Hematopoietic multipotent progenitor cell treated with erythropoietin and hydrocortisone succinate and interleukin-3 and kit ligand, for 15 days (in vitro differentiated cells): Measurements from ENCODE around the gene MARF1.
A peak's percentile ranks its signal among the peaks of the same experiment; 100 is the strongest.
"Not testable (repeated sequence)": the region's sequence is repeated elsewhere in the genome, so short reads cannot be mapped to it uniquely, and the experiment has no call there.

Experiments used
- DNase-seq: peaks from one replicate; pipeline ENCODE4 v3.0.0-alpha.2; 2015; ENCODE audit warnings: low spot score

MARF1 gene

DNA sequence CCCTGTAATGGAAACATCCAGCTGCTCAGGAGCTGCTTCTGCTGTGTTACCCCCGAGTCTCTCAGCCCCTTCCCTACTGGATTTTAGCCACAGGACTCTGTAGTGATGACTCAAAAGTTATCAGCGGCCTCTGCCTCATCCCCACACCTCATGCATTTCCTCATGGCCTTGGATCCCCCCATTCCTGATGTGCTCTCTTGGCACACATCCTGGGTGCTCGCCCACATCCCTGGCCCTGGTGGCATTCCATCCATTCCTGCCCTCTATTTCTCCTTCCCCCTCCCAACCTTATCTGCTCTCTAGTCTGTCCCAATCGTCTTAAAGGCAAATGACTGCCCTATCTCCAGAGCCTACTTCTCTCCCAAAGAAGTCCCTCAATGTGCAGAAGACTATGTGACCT is 24.6 kb downstream of the MARF1 start:
- DNase-seq = no peak

DNA sequence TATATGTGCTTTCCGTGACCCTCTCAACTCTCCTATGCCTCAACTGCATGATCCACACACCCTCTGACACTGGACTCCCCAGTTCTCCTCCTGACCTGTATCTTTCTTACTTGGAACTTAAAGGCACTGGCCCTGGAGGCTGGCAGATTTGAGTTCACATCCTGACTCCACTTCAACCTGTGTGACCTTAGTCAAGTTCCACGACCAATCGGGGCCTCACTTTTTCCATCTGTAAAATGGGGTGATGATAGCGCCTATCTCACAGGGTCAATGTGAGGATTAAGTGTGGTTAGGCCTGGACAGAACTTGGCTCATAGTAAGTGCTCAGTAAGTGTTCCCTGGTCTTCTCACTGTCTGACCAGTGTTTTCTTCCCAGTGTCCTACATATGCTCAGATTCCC is 25.1 kb downstream of the MARF1 start:
- no peak for DNase-seq

DNA sequence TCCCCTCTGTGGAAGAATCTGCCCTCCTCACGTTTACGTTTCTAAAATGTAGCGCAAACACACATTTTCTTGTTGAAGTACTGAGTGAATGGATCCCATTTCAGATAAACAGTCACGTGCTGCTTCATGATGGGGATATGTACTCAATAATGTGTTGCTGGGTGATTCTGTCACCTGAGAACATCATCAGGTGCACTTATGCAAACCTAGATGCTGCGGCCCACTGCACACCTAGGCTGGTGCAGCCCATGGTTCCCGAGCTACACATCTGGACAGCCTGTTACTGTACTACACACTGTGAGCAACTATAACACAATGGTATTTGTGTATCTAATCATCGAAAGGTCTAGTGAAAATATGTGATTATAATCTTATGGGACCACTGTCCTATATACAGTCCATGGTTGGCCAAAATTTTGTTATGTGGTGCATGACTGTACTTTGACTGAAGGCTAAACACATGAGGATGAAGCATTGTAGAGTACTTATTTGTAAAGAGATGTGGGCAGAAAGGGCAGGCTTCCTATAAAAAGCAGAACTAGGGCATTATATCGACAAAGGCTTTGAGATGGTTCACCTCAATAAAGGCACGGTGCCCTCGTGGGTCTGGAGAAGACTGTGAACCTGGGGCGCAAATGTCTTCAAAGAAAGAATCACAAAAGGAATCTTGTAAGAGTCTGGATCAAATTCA is 26.3 kb downstream of the MARF1 start:
- DNase-seq = no peak

DNA sequence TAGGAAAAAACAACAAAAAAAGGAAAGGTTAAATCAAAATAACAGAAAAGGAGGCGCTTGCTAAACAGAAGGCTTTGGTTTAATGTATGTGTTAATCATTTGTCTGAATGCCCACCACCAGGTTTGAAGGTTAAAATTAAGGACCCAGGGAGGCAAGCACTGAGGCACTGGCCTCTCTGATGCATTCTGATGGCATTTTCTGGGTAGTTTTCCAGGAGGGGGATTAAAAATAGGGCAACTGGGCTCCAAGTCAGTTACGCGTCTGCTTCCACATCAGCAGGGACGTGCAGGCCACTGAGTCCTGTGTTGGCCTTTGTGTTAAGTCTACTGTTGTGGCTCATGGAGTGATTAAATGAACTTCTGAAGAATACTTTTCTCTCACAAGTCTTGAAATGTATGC is 26.9 kb downstream of the MARF1 start:
- no peak for DNase-seq

DNA sequence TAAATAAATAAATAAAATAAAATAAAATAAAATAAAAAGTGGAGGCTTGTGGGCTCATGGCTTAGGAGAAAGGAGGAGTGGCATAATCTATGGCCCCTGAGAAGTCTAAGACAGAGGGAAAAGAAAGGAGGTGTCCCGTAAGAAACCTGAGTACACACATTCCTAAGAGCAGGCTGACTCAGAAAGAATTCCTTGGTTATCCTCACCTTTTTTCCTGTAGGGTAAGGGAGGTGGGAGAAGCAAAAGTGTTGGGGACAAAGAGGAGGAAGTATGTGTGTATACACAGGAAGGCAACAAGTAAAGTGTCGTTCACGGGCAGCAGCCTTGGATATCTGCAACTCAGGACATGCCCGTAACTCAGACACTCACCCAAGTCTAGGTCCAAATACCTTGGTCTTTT is 29.3 kb downstream of the MARF1 start:
- no peak for DNase-seq

DNA sequence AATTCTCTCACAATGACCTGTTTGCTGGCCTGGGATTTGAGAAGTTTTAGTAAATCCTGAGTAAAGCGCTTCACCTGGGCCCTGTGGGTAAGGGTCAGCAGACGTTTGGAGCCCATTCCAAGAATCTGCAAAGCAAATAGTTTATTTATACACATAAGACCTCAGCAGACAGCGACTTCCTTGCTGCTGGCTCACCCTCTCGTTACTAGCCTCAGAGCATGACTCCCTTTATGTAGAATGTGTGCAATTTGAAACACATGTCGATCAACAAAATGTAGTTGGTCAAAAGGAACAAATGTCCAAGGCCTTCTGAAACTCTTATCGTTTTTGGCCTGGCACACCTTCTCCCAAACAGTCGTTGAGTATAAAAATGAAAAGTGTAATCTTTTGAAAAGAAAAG is 31.3 kb downstream of the MARF1 start:
- no peak for DNase-seq

DNA sequence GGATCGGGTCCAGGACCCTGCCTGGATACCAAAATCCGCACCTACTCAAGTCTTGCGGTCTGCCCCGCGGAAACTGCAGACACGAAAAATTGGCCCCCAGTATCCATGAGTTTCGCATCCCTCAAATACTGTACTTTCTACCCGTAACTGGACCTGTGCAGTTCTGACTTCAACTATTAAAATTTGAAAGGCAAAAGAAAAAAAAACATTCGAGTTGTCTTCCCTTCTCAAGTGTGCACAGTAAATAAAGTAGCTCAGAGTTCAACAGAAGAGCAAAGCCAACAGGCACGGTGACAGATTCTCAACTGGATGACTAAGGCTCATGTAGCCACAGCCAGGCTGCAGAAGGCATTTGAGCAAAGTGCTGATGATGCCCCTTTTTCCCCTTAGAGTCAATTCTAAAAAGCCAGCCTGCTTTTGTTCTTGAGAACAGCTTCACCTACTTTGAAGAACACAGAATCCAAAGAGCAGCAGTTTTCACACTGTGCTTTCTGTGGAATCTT is 32.5 kb downstream of the MARF1 start:
- no peak for DNase-seq

DNA sequence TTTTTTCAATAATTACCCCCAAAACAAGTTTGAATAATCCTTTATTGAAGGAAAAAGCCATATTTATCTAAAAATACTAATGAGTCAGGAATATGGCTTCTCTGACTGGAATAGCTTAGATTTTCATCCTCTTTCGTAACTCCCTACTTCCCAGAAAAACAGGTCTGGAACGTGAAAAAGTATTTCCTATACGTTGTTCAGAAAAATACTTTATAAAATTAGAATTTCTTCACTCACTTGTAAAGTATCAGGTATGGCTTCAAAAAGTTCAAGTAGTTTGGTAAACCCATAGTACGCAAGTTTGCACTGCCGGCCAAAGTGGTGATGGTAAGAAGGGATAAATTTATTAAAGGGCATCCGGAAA is 33.7 kb downstream of the MARF1 start:
- no peak for DNase-seq

DNA sequence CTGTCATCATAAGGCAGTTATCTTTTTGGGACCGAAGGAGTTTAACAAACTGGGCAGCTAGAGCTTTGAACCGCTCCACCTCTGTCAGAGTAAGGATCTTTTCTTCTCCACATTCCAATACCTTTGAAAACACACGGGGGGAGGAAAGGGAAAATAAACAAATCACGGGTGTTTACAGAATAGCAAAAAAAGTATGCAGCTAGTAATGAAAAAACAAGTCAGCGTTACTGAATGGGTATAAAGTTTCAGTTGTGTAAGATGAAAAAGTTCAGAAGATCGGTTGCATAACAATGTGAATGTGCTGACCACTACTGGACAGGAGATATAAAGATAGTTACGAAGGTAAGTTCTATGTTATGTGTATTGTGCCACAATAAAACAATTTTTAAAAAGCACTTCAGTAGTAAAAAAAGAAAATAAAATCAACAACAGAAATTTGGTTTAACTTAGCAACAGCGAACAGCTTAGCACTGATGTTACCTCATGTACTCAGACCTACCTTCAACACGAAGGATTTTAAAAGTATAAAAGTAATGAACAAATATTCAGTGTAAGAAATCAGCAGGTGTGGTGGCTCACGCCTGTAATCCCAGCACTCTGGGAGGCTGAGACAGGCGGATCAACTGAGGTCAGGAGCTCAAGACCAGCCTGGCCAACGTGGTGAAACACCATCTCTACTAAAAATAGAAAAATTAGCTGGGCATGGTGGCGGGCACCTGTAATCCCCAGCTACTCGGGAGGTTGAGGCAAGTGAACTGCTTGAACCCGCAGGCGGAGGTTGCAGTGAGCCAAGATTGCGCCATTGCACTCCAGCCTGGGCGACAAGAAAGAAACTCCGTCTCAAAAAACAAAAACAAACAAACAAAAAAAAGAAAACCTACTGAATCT is 34.3 kb downstream of the MARF1 start:
- DNase-seq = no peak

DNA sequence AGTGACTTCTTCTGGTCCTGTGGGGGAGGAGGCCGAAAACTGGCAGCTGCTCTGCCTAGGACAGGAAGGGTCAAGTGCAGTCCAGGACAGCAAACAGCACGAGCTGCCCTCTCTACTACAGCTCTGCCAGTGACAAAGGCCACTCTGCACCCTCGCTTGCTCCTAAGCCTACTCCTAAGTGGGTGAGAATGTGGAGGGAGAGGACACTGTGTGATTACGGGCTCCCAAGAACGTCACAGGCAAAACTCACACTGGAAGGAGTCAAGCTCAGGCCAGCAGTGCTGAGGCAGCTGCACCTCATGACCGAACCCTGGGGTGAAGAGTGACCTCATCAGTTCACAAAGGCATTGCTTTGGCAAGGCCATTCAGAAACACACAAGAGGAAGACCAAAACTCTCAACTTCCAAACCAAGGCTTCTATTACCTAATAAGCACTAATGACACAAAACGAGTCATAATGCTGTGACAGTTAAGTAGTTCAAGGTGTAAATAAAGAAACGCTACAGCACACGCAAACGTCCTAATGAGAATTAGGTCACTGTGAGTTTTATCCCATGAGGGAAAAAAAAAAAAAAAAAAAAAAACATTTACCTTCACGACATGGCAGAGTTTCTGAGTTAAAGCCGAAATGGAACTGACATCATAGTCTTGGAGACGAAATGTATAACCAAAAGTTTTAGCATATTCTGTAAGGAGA is 35.1 kb downstream of the MARF1 start:
- no peak for DNase-seq

DNA sequence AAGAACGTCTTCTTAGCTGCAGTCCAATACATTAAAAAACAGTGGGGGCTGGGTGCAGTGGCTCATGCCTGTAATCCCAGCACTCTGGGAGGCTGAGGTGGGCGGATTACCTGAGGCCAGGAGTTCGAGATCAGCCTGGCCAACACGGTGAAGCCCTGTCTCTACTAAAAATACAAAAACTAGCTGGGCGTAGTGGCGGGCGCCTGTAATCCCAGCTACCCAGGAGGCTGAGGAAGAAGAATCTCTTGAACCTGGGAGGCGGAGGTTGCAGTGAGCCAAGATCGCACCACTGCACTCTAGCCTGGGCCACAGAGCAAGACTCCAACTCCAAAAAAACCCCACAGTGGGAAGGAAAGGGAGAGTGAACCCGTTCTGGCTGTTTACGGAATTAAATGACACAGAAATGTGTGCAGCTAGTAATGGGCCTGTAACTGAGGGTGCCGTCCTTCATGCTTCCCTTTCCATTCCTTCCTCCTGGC is 35.7 kb downstream of the MARF1 start:
- not testable (repeated sequence) for DNase-seq

DNA sequence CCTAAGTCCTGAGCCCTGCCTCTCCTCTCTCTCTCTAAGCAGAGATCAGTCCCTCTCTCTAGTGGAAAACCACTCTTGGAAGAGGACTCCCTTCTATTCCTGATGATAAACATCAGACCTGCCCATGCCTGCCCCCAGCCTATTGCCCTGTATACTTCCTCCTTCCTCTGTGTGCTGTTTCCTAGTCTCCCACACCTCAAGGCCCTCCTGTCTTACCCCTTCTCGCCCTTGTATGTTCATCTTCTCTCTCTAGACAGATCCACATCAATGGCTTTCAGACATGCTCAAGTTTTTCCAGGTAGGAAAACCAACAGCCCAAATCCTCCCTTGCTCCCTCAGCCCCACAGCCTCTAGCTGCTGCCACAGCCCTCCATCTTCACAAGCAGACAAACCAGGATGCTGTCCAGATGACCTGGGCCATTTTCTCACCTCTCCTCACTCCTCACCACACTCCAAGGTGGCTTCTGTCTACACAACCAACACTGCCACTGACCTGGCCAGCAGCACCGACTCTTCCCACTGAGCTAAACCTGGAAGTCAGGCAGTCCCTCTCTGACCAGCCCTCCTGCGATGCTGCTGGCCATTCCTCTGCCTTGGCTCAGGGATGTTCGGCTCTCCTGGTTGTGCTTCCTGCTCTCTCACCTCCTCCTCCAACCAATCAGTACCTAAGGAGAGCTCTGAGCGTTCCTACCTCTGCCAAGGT is 36.3 kb downstream of the MARF1 start:
- no peak for DNase-seq

DNA sequence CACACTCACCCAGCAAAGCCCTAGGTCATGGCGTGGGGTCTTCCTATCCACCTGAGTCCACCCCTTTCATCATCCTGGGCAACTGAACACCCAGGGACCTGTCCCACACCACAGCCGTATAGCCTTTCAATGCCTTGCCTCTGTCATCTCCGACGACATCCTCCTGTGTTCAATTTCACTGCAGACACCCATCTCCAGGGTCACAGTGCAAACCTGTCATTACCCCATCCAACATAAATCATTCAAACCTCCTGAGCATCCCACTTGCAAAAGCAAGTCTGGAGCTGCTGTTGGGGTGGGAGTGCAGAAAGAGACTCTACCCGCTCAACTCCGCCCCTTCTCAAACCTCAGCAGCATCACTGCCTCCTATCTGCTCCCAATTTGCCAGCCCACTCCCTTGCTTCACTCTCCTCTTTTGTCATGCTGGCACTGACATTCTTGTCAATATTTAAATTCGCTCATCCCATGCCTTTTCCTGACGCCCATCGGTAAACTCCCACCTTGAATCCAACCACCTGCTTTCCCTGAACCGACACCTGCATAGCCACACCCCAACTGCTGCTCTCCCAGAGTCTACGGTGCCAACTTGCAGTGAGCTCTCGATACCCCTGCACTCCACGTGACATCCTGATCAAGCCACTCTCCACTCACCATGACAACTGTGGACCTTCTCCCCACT is 37.0 kb downstream of the MARF1 start:
- DNase-seq = peak; percentile 41

DNA sequence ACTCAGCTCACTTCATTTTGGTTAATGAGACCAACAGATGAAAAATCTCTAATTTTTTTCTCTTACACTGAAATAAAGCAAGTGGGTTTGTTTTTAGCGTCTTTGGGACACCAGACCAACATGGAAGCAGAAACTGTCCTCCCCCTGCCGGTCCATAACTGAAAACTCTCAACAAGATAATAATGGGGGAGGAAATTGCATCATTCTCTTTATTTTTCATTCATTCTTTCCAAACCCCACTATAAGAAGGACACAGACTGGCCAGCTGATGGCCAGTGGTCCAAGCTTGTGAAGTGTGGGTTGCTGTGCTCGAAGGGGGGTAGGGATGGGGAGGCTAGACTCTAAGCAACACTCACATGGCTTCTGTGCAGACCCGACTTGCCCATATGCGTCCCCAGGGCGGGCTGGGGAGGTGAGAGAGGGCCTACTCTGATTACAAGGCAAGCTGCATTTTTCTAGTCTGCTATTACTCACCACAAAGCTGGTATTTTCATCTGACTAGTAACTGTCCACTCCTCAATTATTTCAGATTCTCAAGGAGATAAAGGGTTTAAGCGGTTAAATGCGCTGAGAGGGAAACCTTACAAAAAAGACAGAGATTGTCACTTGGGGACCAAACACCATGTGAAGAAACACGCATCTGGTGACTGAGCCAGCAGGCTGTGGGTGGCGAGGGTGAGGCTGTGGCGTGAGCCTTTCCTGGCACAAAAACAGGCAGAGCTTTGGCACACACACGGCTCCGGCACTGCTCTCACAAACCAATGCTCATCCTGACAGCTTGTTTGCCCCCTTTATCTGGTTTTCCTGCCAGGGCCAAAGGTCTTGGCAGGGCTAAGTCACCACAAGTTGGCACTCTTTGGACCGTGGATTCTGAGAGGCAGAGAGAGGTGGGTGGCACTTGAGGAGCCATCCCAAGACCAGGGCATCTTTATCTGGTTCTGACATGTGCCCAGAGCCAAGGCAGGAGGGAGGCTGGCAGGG is 38.2 kb downstream of the MARF1 start:
- DNase-seq = peak; percentile 96

DNA sequence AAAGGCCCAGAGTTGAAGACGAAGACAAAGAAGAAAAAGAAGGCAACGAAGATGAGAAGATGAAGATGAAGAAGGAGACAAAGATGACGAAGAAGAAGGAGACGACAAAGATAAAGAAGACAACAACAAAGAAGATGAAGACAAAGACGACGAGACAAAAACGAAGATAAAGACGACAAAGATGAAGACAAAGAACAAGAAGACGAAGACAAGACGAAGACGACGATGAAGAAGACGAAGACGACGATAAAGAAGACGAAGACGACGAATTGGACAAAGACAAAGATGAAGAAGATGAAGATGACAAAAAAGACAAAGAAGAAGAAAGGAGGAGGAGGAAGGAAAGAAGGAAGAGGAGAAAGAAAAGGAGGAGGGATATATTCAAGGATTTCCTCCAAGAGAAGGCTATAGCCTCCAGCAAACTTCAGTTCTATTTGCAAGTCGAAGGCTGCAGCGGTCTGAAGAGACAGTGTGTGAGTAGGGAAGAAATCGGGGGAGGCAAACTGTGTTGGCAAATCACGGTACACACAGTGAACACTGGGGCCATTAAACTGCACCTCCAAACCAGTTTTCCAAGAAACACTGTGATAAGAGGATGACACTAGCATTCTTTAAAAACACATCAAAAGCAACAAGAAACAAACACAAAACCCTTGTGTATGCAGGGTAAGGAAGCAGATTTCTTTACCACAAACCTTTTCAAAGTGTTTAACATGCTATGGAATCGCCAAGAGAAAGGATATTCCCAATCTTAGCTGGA is 40.5 kb downstream of the MARF1 start:
- DNase-seq = peak; percentile 26

DNA sequence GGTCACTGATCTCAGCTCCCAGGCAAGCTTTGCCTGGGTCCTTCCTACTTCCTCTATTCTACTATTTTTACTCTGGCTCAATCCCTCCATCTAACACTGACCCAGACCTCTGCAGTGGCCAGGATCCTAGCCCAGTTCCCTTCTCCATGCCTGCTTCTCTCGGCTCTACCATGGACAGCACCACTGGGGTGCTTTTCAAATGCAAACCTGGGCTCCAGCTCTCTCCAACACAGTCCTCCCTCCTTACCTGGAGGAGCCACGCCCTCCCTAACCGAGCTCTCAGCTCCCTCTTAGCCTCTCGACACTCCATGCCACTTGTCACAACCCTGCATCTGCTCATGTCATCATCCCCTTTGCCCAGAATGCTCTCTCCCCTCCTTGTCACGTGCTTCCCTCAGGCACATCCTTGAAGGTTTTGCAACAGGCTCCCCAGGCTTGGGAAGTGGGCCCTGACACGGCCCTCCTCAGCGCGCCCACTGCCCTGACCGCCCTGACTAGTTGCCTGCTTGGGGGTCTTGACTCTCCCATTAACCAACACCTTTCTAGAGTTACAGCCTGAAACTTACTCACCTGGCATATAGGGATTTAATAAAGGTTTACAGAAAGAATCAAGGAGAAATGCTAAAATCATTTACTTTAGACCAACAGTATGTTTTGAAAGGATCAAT is 41.6 kb downstream of the MARF1 start:
- DNase-seq = no peak

DNA sequence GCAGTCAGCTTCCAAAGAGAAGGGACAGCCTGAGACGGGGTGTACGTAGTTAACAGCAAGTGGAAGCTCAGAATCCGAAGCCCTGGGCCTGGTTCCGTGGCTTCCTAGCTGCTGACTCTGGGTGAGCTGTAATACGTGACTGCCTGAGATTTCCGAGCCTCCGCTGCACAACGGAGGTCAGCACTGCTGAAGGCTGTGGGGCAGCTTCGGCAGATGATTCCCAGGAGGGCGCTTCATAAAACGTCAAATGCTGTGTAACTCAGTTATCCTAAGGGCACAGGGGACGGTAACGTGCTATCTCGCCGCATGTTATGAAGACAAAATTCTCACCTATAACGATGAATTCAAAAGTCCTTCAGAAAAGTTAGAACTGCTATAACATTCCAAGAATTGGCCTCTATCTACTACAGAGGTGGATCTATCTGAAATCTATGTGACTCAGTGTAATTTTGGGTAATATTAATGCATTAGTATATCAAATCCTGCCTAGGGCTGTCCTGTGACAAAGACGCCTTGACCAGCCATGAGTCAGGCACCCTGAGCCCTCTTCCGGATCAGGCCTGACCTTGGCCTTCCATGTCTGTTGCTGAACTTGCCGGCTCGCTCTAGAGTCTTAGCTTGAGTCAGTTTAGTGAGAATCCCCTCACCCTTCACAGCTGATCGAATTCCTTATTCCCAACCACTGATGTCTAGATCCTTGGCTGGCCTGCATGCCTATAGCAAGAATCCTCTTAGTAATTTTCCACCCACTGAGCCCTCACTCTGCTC is 43.5 kb downstream of the MARF1 start:
- no peak for DNase-seq

DNA sequence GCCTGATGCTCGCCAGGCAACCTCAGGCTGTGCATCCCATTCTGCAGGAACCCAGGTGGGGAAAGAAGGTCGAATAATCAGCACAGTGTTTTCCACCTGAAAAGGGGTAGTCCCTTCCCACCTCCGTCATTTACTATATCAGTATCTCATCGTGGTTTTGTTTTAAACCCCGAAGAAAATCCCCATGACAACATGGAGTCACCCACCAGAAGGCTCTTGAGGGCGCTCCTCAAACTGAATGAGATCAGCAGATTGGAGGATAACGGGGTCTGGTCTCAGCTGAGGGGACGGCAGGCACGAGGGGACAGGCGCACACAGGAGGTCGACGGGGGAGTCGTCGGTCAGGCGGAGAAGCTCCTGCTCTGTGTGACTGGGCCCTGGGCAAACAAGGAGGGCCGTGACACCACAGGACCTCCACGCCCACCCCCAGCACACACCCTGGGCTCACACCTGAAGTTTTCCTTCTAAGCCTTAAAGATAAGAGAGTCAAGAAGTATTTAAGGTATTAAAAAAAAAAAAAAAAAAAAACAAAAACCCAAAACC is 44.2 kb downstream of the MARF1 start:
- no peak for DNase-seq
